ELR (cell line): ENCODE measurements around the gene GIPC3.

Experiments
- DNase-seq: peaks from one replicate; pipeline ENCODE4 v3.0.0-alpha.2; 2015; ENCODE audit warnings: low read depth

Gene GIPC3

DNA sequence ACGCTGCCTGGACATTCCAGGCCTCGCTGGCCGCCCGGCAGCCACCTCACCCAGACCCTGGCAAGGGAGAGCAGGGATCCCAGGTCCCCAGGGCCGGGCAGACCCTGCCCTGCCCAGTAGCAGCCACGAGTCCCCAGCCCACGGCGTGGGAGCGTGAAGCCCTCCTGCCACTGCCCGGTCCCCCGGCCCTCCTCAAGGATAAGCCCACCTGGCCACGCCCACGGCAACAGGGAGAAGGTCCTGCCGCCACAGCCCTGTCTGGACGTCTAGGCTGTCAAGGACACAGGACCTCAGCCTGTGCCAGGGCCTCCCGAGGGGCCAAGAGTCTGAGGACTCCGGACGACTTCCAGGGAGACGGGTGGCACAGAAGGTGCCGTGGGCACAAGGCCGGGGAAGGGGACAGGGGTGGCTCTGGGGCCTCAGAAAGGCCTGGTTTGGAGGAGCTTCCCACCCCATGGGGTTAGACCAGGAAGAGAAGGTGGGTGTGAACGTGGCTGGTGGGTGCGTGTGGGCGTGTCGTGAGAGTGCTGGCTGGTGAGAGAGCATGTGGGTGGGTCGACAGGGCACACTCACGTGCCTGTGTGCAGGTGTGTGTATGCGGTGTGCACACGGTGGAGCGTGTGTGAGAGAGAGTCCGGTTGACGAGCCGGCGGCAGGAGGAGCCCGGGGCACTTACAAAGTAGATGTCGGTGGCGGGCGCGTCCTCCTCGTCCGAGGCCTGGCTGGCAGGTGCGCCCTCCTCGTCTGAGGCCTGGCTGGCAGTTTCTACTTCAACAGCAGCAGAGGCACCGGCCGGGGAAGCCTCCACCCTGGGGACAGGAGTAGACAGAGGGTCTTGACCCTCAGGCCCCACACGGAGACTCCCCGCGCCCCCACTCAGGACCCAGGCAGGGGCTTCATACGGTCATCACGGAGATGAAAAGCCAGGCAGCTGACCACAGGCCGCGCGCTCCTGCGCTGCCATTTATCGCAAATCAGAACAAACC, 53.2 kb downstream of the GIPC3 start:
- DNase-seq = no peak

DNA sequence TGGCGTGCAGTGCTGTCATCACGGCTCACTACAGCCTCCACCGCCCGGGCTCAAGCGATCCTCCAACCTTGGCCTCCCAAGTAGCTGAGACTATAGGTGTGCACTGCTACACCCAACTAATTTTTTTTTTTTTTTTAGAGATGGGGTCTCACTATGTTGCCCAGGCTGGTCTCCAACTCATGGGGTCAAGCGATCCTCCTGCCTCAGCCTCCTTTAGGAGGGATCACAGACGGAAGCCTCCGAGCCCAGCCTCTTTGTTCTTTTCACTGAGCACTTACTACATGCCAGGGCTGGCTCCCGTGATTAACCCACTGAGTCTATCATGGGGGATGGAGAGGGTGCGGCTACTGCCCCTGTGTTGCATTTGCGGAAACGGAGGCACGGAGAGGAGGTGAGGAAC, 54.2 kb downstream of the GIPC3 start:
- DNase-seq = no peak

DNA sequence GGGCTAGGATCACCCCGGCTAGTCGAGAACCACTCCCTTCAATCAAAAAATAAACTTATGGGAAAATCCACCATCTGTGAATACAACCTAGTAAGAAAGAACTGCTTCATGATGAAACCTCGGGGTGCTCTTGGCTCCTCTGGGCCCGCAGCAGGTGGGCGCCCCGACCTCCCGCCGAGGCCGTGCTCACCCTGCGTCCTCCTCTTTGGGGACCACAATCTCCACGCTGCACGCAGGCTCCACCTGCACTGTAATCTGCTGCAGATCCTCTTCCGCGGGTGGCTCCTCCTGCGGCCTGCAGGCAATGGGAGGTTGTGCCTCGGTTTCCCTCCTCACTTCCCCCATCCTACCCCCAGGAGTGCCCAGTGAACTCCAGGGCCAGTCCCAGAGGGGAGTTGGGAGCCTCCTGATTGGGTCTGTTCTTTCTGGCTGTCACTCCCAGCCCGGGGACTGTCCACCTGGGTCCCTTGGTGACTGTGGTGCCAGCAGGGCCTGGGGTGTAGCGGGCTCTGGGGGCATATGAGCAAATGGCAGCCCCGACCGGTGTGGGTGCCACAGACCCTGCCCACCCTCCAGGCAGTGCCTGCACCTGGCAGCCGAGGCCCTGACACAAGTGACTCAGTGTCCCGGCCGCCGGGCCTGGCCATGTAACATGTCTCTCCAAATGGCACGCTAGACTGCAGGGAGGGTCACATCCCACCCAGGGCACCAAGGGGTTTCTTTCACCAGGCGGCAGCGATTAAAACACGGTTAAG, 56.4 kb downstream of the GIPC3 start:
- DNase-seq = no peak

DNA sequence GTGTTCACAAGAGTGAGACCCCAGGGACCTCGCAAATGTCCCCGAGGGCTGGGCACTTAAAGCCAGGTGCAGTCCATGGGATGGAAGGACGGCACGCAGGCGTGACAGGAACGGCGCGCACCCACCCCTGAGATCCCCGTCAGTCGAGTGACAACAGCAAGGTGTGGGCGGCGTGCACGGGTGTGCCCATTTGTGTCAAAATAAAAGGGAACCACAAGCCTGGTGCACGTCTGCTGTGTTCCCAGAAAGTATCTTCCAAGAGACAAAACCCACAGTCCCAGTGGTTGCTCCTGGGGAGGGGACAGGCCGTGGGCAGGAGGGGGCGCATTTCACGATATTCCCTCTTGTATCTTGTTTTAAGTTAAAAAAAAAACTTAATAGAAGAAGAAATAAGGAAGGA, 57.0 kb downstream of the GIPC3 start:
- DNase-seq = no peak
